Measurements from ENCODE around the gene ROMO1. TPM values are rescaled to one million over a fixed set of nuclear protein-coding genes. Genes with fewer than 3 reads are reported as not detected.
A peak's percentile ranks its signal among the peaks of the same experiment; 100 is the strongest.

The ROMO1 gene
- total and polyA plus RNA-seq, 2 of the 8 experiments (the other 6 are each of a cell fraction or from before 2014, with no cell fraction given) = 164 to 702 TPM

DNA sequence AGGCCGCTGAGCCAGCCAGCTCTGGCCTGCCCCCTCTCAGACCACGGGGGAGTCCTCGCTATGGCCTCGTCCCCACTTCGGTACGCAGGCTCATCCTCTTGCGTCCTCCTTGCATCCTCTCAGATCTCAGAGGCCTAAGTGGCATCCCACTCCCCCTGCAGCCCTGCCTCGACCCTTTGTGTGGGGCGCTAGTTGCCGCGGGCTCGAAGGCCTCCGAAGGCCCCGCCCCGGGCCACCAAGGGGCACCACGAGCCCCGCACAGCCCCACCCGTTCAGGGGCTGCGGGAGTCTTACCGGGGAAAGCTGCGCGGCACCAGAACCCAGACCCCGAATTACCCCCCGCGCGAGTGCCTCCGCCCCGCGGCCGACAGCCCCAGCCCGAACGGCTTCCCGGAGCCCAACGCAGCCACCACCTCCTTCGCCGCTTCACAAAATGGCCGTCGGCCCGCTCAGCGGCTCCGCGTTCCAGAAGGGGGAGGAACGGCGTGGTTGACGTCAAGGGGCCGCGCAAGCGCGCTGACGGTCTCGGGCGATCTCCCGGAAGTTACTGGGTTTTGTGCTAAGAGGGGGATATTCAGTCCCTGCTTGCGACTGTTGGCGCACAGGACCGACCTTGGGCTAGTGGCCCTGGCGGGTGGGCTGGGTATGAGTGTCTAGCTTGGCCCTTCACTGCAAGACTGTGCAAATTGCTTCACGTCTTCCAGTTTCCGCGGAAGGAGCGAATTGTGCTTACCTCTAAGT, 34.6 kb upstream of the ROMO1 start, which contains the start of the genes CPNE1 and RBM12:
CPNE1 (minus strand) TSS at position 435 of the 741 bp plus-strand sequence. CDS start 31,977 bp downstream, outside the sequence.
RBM12 (minus strand) TSS at position 435 of the 741 bp plus-strand sequence. CDS start 9,578 bp downstream, outside the sequence.
- H3K18ac ChIP-seq (ENCODE audit: extremely low read depth, low read length) = peak within 1 kb of the TSS; percentile 88
- peak within 1 kb of the TSS; percentile 90 to 93 for H3K4me2 ChIP-seq (ENCODE audit: insufficient read depth in 1 of 2, low read depth in 2 of 2, low read length in 2 of 2)
- H2BK120ac ChIP-seq (replicated peaks; ENCODE audit: low read depth, low read length) = peak within 1 kb of the TSS; percentile 76
- H3K4me1 ChIP-seq (replicated peaks in 1 of 4; ENCODE audit: control insufficient read depth in 3 of 4, insufficient read depth in 4 of 4, low read length in 3 of 4) = peaks cover 0 to 7% (median 0%) of the 10 kb centered on the region in 4 experiments; a peak in 3 of 7 replicates
- peak within 1 kb of the TSS; percentile 97 for H4K91ac ChIP-seq (replicated peaks; ENCODE audit: insufficient read length, low read length)
- peaks cover 36 to 41% of the 10 kb centered on the region in 2 experiments for H4K20me1 ChIP-seq (replicated peaks in 1 of 2; ENCODE audit: control insufficient read depth in 1 of 2, insufficient read depth in 2 of 2, low read length in 2 of 2)
- H3K4ac ChIP-seq (replicated peaks; ENCODE audit: insufficient read length, low read depth, low read length) = peak within 1 kb of the TSS; percentile 69
- peak within 1 kb of the TSS; percentile 94 to 100 (median 99) for H3K9ac ChIP-seq (replicated peaks in 1 of 4; ENCODE audit: extremely low read depth in 1 of 4, low read depth in 3 of 4, low read length in 3 of 4)
- H2BK12ac ChIP-seq (ENCODE audit: low read depth, low read length) = peak within 1 kb of the TSS; percentile 89; the same call in 1 of the 2 replicates
- H3K9me3 ChIP-seq (ENCODE audit: insufficient read depth in 2 of 2, low read depth in 1 of 2, low read length in 1 of 2) = no peaks in the 10 kb centered on the region
- peak within 1 kb of the TSS; percentile 100 for H4K8ac ChIP-seq (ENCODE audit: extremely low read depth, insufficient read depth, low read length)
- H3K56ac ChIP-seq (replicated peaks; ENCODE audit: insufficient read length, low read depth, low read length) = peak within 1 kb of the TSS; percentile 97
- peak within 1 kb of the TSS; percentile 97 for H3K27ac ChIP-seq (ENCODE audit: low read depth, low read length)
- peaks cover 0 to 7% (median 3%) of the 10 kb centered on the region in 4 experiments; a peak in 4 of 8 replicates for H3K36me3 ChIP-seq (ENCODE audit: control insufficient read depth in 2 of 4, insufficient read depth in 4 of 4, low read length in 3 of 4)
- peak within 1 kb of the TSS; percentile 96 for H2BK5ac ChIP-seq (ENCODE audit: low read depth, low read length)
- peak within 1 kb of the TSS; percentile 24 for H3K23ac ChIP-seq (ENCODE audit: insufficient read length)
- H2BK15ac ChIP-seq (ENCODE audit: low read length) = no peak within 1 kb of the TSS
- no peaks in the 10 kb centered on the region for H3K27me3 ChIP-seq (replicated peaks in 1 of 4; ENCODE audit: control insufficient read depth in 3 of 4, extremely low read depth in 1 of 4, insufficient read depth in 3 of 4, low read length in 3 of 4)
- H2AFZ ChIP-seq (ENCODE audit: low read length) = no peak within 1 kb of the TSS; the same call in 1 of the 2 replicates
- H3K4me3 ChIP-seq (ENCODE audit: extremely low read depth in 1 of 4, insufficient read depth in 2 of 4, low read depth in 3 of 4, low read length in 4 of 4) = peak within 1 kb of the TSS; percentile 92 to 100 (median 98)
- H2BK20ac ChIP-seq (ENCODE audit: low read length) = no peak within 1 kb of the TSS
- peak within 1 kb of the TSS; percentile 92; the same call in 1 of the 2 replicates for H2AK5ac ChIP-seq (ENCODE audit: low read depth, low read length)
- POLR2A ChIA-PET (ENCODE audit: partially characterized antibody) = interaction anchor here (0.6 to 4.7 kb wide), 38 partner anchors 8 to 847 kb away, joined by 3 to 49 read pairs (median 5); partner anchors contain the start of genes ERGIC3, NFS1, RBM39 and ROMO1
- CTCF ChIA-PET (ENCODE audit: partially characterized antibody) = interaction anchor here (0.9 to 1.5 kb wide), 3 partner anchors 43 to 48 kb away, joined by 3 to 6 read pairs (median 3); no protein-coding TSS in a partner anchor
- H3K79me2 ChIP-seq (ENCODE audit: control insufficient read depth in 1 of 2, insufficient read depth in 2 of 2, low read length in 2 of 2) = peaks cover 47 to 52% of the 10 kb centered on the region in 2 experiments
- no peak within 1 kb of the TSS for H3K14ac ChIP-seq (ENCODE audit: insufficient read length)
- FAIRE-seq = no peak
- WGBS, 2 experiments (ENCODE audit: extremely low coverage in 1 of 2, insufficient coverage in 1 of 2, insufficient read length in 1 of 2, insufficient replicate concordance in 2 of 2, low coverage in 1 of 2, low lambda C conversion rate in 2 of 2, missing lambda C conversion rate in 1 of 2) = 2% methylated on average over 61 of the region's 61 CpGs; no CpG with 5 or more reads in 1 of the 2 experiments
- peaks cover 9% of the 10 kb centered on the region for H3K23me2 ChIP-seq (ENCODE audit: low read depth, low read length)
- peak; percentile 84 to 95 for DNase-seq (ENCODE audit: low read depth in 1 of 2, low spot score in 2 of 2)
- peak within 1 kb of the TSS; percentile 88 for H4K5ac ChIP-seq (ENCODE audit: insufficient read length, low read depth, low read length)
- H3K79me1 ChIP-seq (ENCODE audit: low read depth, low read length) = no peaks in the 10 kb centered on the region
- TF ChIP-seq TAF1 (IDR thresholded peaks at IDR 0.05; ENCODE audit: low read depth, low read length) = peak; percentile 99
- peak; percentile 96 for TF ChIP-seq POLR2AphosphoS5 (IDR thresholded peaks at IDR 0.05; ENCODE audit: low read depth, low read length)
- peak in 1 of 2 experiments; percentile 22; a peak in 1 of 3 replicates for TF ChIP-seq EP300 (IDR thresholded peaks at IDR 0.05; ENCODE audit: borderline replicate concordance in 1 of 2, low read depth in 2 of 2, low read length in 2 of 2)
- no peak for TF ChIP-seq JUND (IDR thresholded peaks at IDR 0.05; ENCODE audit: low read length)
- peak; percentile 79 for TF ChIP-seq NRF1 (IDR thresholded peaks at IDR 0.05; ENCODE audit: low read depth, low read length)
- peak; percentile 89 for TF ChIP-seq TBP (IDR thresholded peaks at IDR 0.05; ENCODE audit: low read depth, low read length)
- TF ChIP-seq CEBPB (IDR thresholded peaks at IDR 0.05; ENCODE audit: low read depth, low read length) = peak; percentile 3; the same call in 1 of the 2 replicates
- TF ChIP-seq POLR2A (IDR thresholded peaks at IDR 0.05; ENCODE audit: control extremely low read depth in 1 of 2, low read depth in 2 of 2, low read length in 2 of 2) = peak; percentile 95 to 96
- TF ChIP-seq, protein P1, sequence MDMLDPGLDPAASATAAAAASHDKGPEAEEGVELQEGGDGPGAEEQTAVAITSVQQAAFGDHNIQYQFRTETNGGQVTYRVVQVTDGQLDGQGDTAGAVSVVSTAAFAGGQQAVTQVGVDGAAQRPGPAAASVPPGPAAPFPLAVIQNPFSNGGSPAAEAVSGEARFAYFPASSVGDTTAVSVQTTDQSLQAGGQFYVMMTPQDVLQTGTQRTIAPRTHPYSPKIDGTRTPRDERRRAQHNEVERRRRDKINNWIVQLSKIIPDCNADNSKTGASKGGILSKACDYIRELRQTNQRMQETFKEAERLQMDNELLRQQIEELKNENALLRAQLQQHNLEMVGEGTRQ (IDR thresholded peaks at IDR 0.05; ENCODE audit: low read length) = no peak
- peak; percentile 98 for TF ChIP-seq PHF8 (conservative IDR thresholded peaks at IDR 0.05; ENCODE audit: low read depth, low read length)
